Measurements from ENCODE around the gene ZRANB3.

DNA sequence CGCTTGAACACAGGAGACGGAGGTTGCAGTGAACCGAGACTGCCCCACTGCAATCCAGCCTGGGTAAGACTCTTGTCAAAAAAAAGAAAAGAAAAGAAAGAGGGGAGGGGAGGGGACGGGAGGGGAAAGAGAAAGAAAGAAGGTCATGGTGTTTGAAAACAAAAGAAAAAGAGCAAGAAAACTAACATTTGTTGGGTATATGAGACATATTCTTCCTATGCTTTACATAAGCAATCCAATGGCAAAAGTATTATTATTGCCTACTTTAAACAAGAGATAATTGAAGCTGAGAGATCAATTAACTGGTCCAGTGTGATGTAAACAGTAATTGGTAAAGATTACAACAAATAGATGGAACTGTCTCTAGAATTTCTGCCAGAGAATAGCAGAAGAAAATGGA is 157.3 kb downstream of the ZRANB3 start:
- TF ChIP-seq, protein P1, sequence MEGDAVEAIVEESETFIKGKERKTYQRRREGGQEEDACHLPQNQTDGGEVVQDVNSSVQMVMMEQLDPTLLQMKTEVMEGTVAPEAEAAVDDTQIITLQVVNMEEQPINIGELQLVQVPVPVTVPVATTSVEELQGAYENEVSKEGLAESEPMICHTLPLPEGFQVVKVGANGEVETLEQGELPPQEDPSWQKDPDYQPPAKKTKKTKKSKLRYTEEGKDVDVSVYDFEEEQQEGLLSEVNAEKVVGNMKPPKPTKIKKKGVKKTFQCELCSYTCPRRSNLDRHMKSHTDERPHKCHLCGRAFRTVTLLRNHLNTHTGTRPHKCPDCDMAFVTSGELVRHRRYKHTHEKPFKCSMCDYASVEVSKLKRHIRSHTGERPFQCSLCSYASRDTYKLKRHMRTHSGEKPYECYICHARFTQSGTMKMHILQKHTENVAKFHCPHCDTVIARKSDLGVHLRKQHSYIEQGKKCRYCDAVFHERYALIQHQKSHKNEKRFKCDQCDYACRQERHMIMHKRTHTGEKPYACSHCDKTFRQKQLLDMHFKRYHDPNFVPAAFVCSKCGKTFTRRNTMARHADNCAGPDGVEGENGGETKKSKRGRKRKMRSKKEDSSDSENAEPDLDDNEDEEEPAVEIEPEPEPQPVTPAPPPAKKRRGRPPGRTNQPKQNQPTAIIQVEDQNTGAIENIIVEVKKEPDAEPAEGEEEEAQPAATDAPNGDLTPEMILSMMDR (IDR thresholded peaks at IDR 0.05; ENCODE audit: low read depth, low read length) = no peak
- no peak for TF ChIP-seq EZH2phosphoT487 (IDR thresholded peaks at IDR 0.05; ENCODE audit: low read depth)

Measured in OCI-LY3 (cell line).